DND-41 (cell line): ENCODE results near the gene SLC35E3.

Experiments
- CTCF ChIP-seq: IDR thresholded peaks from 2 replicates; pipeline ENCODE4 v1.5.1; 2012; ENCODE audit warnings: borderline replicate concordance, low read length, moderate library complexity, mild to moderate bottlenecking; ENCODE audit not compliant: poor library complexity, severe bottlenecking; ENCODE audit errors: extremely low read depth
- EZH2 ChIP-seq: IDR thresholded peaks from 3 replicates; pipeline ENCODE4 v1.6.1; 2012; ENCODE audit warnings: borderline replicate concordance, low read depth, mild to moderate bottlenecking, moderate library complexity, low read length, inconsistent platforms; ENCODE audit not compliant: severe bottlenecking

DNA sequence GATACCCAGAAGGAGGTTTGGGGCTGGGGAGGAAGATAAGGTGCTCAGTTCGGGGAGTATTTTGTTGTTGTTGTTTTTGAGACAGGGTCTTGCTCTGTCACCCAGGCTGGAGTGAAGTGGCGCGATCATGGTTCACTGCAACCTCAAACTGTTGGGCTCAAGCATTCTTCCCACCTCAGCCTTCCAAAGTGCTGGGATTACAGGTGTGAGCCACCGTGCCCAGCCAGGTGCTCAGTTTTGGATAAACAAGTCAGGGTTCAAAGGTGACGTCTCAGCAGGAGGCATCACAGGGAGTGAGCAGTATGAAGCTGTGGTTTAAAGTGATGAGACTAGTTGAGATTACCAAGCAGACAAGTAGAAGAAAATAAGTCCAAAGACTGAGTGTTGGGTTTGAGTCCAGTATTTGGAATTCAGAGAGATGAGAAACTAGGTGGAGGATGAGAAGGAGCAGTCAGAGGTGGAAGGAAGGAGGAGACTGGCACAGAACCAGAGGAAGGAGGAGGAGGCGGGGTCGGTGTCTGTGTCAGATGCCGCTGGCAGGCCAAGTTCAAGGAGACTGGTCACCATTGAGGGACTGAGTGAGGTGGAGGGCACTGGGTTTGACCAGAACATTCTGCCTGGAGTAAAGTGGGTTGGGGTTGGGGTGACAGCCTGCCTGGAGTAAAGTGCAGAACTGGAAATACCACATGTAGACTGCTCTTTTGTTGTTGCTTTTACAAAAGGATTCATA is 16.1 kb downstream of the SLC35E3 start:
- no peak for TF ChIP-seq CTCF
- no peak for TF ChIP-seq EZH2
